Testis (tissue), 3 donors: ENCODE data around the gene DPP9. TPM values are rescaled to one million over a fixed set of nuclear protein-coding genes. Genes with fewer than 3 reads are reported as not detected.
"Not testable (repeated sequence)": the region's sequence is repeated elsewhere in the genome, so short reads cannot be mapped to it uniquely, and the experiment has no call there.

ENCODE experiments used
- DNase-seq: peaks from one replicate; pipeline ENCODE4 v3.0.0-alpha.2; 2019
- H3K27ac ChIP-seq, 2 donors: fragments of 200-600 bp; sonication (generic); one replicate each; pipeline ENCODE4 v1.5.1; 2019
- H3K27me3 ChIP-seq: fragments of 200-600 bp; sonication (generic); one replicate; pipeline ENCODE4 v1.5.1; 2019
- H3K36me3 ChIP-seq: fragments of 200-600 bp; sonication (generic); one replicate; pipeline ENCODE4 v1.5.1; 2017; ENCODE audit warnings: low read depth; ENCODE audit errors: missing control alignments
- H3K4me1 ChIP-seq: fragments of 200-600 bp; sonication (generic); one replicate; pipeline ENCODE4 v1.5.1; 2019
- H3K4me3 ChIP-seq, 2 donors: fragments of 200-600 bp; sonication (generic); one replicate each; pipeline ENCODE4 v1.5.1; 2017 to 2019
- H3K9me3 ChIP-seq: fragments of 200-600 bp; sonication (generic); one replicate; pipeline ENCODE4 v1.5.1; 2017
- CTCF ChIP-seq, 3 experiments: fragments of 450-650 bp in 2 of 3; fragments of 200-600 bp in 1 of 3; sonication (generic) in 1 of 3; IDR thresholded peaks; one replicate each; pipeline ENCODE4 v1.5.1; 2016 to 2019; ENCODE audit warnings: antibody characterized with exemption in 3 of 3, mild to moderate bottlenecking in 2 of 3, moderate library complexity in 1 of 3
- POLR2A ChIP-seq: fragments of 450-650 bp; IDR thresholded peaks from one replicate; pipeline ENCODE4 v1.6.1; 2017; ENCODE audit warnings: antibody characterized with exemption, mild to moderate bottlenecking, moderate library complexity
- WGBS, 2 donors: methylation state at CpG; one replicate each; pipeline ENCODE4 v1.1.5; 2018; 5-methylcytosine and 5-hydroxymethylcytosine counted together
- intact Hi-C: fragments of 100-400 bp; cut with DNase I; formaldehyde crosslinking; loops from one replicate; pipeline ENCODE4 v1.15.1; 2023; ENCODE audit warnings: low total_unique reads
- polyA plus RNA-seq: library from polyadenylated mRNA; stranded (reverse); fragments of 350-450 nt; fragmentation: Illumina TruSeq; extraction: RNeasy Lipid Tissue Mini Kit (QIAGEN cat#74804); gene quantifications from one replicate; pipeline ENCODE4 v1.2.3, GENCODE V29; 2014; ENCODE audit warnings: low read depth, low replicate concordance; ENCODE audit not compliant: insufficient read depth
- total RNA-seq, 2 donors: library from RNA; depleted of rRNA; stranded (reverse); fragments of >200 nt; gene quantifications; one replicate each; pipeline ENCODE4 v1.2.3, GENCODE V29; 2016

The DPP9 gene
- total and polyA plus RNA-seq, 3 donors from 2014 or later, result 24.6 to 74.2 (median 65.1) TPM

GRCh38 chr19:4748185-4748584, 24.5 kb upstream of the DPP9 start:
- Histone ChIP-seq H3K36me3 (no peaks in the 10 kb centered on the region), H3K9me3 (no peaks in the 10 kb centered on the region), H3K4me1 (peaks cover 28% of the 10 kb centered on the region), H3K27me3 (no peaks in the 10 kb centered on the region), H3K27ac (no peak overlapping the region), H3K4me3 (no peak overlapping the region)
- WGBS, 2 donors, result 45 to 59% methylated on average over 11 of the region's 11 CpGs
- no peak for DNase-seq
- intact Hi-C loops, result no loop called here
- TF ChIP-seq POLR2A (no peak), CTCF (IDR thresholded peaks at IDR 0.05) (no peak)

GRCh38 chr19:4745986-4746385, 22.3 kb upstream of the DPP9 start:
- DNase-seq, result peak; percentile 68
- Histone ChIP-seq H3K4me1 (peaks cover 42% of the 10 kb centered on the region), H3K36me3 (no peaks in the 10 kb centered on the region), H3K4me3 (no peak overlapping the region), H3K9me3 (no peaks in the 10 kb centered on the region), H3K27me3 (no peaks in the 10 kb centered on the region), H3K27ac (peak overlapping the region; percentile 72 to 93)
- intact Hi-C loops, result no loop called here
- WGBS, 2 donors, result 54 to 71% methylated on average over 8 of the region's 8 CpGs
- TF ChIP-seq CTCF (IDR thresholded peaks at IDR 0.05) (no peak), POLR2A (no peak)

- Histone ChIP-seq H3K27ac (peak overlapping the region; percentile 72 to 93), H3K4me1 (peaks cover 42% of the 10 kb centered on the region)
- 54 to 59% methylated on average over 10 of the region's 10 CpGs for WGBS, 2 donors
- H3K27me3 ChIP-seq, intact Hi-C loops, H3K36me3 ChIP-seq, H3K9me3 ChIP-seq, DNase-seq, H3K4me3 ChIP-seq: not testable (repeated sequence)
Observed at GRCh38 chr19:4745175-4745574, 21.5 kb upstream of the DPP9 start.

- TF ChIP-seq CTCF (IDR thresholded peaks at IDR 0.05) (no peak), POLR2A (no peak)
Observed at GRCh38 chr19:4744451-4745174, 21.0 kb upstream of the DPP9 start.

GRCh38 chr19:4742723-4743646, 19.3 kb upstream of the DPP9 start:
- TF ChIP-seq POLR2A (no peak), CTCF (IDR thresholded peaks at IDR 0.05) (no peak)
- intact Hi-C loops, result no loop called here
- 46 to 52% methylated on average over 12 of the region's 12 CpGs for WGBS, 2 donors
- Histone ChIP-seq H3K27ac (peak overlapping the region; percentile 80 to 93), H3K4me1 (peaks cover 42% of the 10 kb centered on the region), H3K4me3 (no peak overlapping the region), H3K9me3 (no peaks in the 10 kb centered on the region), H3K36me3 (no peaks in the 10 kb centered on the region), H3K27me3 (no peaks in the 10 kb centered on the region)
- DNase-seq, result peak; percentile 75

More at GRCh38 chr19:4744451-4745174, 21.0 kb upstream of the DPP9 start:
- Histone ChIP-seq H3K36me3 (no peaks in the 10 kb centered on the region), H3K4me3 (no peak overlapping the region), H3K27ac (peak overlapping the region; percentile 80 to 93), H3K4me1 (peaks cover 42% of the 10 kb centered on the region), H3K27me3 (no peaks in the 10 kb centered on the region), H3K9me3 (no peaks in the 10 kb centered on the region)
- 27 to 43% methylated on average over 8 of the region's 8 CpGs for WGBS, 2 donors
- intact Hi-C loops, result no loop called here
- DNase-seq, result peak; percentile 91
